Lung (tissue), 12 donors: Measurements from ENCODE around the gene ADTRP. TPM values are rescaled to one million over a fixed set of nuclear protein-coding genes. Genes with fewer than 3 reads are reported as not detected.

ENCODE experiments used
- ATAC-seq: fragments of 200-7000 bp; cut with Tn5 transposase; one replicate; pipeline ENCODE4 v1.9.1; 2020; ENCODE audit warnings: moderate number of reproducible peaks; ENCODE audit not compliant: insufficient read depth, low FRiP score
- DNase-seq, 3 donors: peaks; one replicate each; pipeline ENCODE4 v3.0.0-alpha.2; 2013 to 2017
- H3K27ac ChIP-seq, 2 donors: one replicate each; pipeline ENCODE4 v1.5.1; 2013; ENCODE audit warnings: mild to moderate bottlenecking in 2 of 2, moderate library complexity in 2 of 2, control low read depth in 1 of 2, inconsistent platforms in 1 of 2, low read depth in 1 of 2, low read length in 1 of 2
- H3K27me3 ChIP-seq, 3 donors: one replicate each; pipeline ENCODE4 v1.5.1; 2013; ENCODE audit warnings: low read length in 2 of 3; ENCODE audit not compliant: control insufficient read depth in 3 of 3, insufficient read depth in 3 of 3
- H3K36me3 ChIP-seq, 4 donors: one replicate each; pipeline ENCODE4 v1.5.1; 2013; ENCODE audit warnings: low read length in 4 of 4, mild to moderate bottlenecking in 1 of 4, moderate library complexity in 1 of 4; ENCODE audit not compliant: control insufficient read depth in 4 of 4, insufficient read depth in 4 of 4
- H3K4me1 ChIP-seq, 5 donors: one replicate each; pipeline ENCODE4 v1.5.1; 2013; ENCODE audit warnings: low read length in 5 of 5, mild to moderate bottlenecking in 2 of 5, moderate library complexity in 1 of 5; ENCODE audit not compliant: control insufficient read depth in 5 of 5, insufficient read depth in 5 of 5
- H3K4me3 ChIP-seq: one replicate; pipeline ENCODE4 v1.5.1; 2013; ENCODE audit warnings: mild to moderate bottlenecking, control low read depth, moderate library complexity
- H3K9ac ChIP-seq, 2 donors: one replicate each; pipeline ENCODE4 v1.5.1; 2013; ENCODE audit warnings: low read length in 2 of 2, control low read depth in 1 of 2; ENCODE audit not compliant: insufficient read depth in 1 of 2
- H3K9me3 ChIP-seq, 4 donors: one replicate each; pipeline ENCODE4 v1.5.1; 2013; ENCODE audit warnings: low read length in 3 of 4, mild to moderate bottlenecking in 1 of 4, moderate library complexity in 1 of 4; ENCODE audit not compliant: control insufficient read depth in 4 of 4, insufficient read depth in 3 of 4
- CTCF ChIP-seq: IDR thresholded peaks from 2 replicates; pipeline ENCODE4 v1.5.1; 2012; ENCODE audit warnings: mild to moderate bottlenecking; ENCODE audit errors: control extremely low read depth, extremely low read depth
- WGBS, 2 donors: extraction: QIAGEN DNeasy Blood & Tissue Kit; methylation state at CpG; one replicate each; pipeline ENCODE4 v1.1.7; 2013; 5-methylcytosine and 5-hydroxymethylcytosine counted together
- polyA plus RNA-seq, 2 donors: library from polyadenylated mRNA; stranded (reverse); fragments of 200-250 nt; gene quantifications; one replicate each; pipeline ENCODE4 v1.2.1, GENCODE V29; 2013
- total RNA-seq, 2 donors: library from RNA; depleted of rRNA in 1 of 2; stranded (reverse); fragments of >200 nt in 1 of 2; gene quantifications; one replicate each; pipeline ENCODE4 v1.2.1, GENCODE V29; 2014 to 2021
- donor health status: control.
- donor health status: control.
- donor health status: Bipolar disorder and iron deficiency.
- donor health status: healthy.
- donor health status: DM: yes; HTN: yes; CAD: no.

The ADTRP gene
- total and polyA plus RNA-seq, 4 donors: 3.9 to 8.0 (median 5.7) TPM

GRCh38 chr6:11767458-11767857 lies 11.1 kb downstream of the ADTRP start:
- ATAC-seq (no peak), DNase-seq (no peak)
- Histone ChIP-seq H3K27ac (no peak overlapping the region), H3K9ac (no peak overlapping the region), H3K4me1 (peaks cover 2 to 31% (median 11%) of the 10 kb centered on the region in 5 donors), H3K27me3 (no peaks in the 10 kb centered on the region), H3K4me3 (no peak overlapping the region), H3K9me3 (no peaks in the 10 kb centered on the region), H3K36me3 (no peaks in the 10 kb centered on the region)
- WGBS, 2 donors: 90 to 91% methylated on average over 2 of the region's 2 CpGs
- TF ChIP-seq CTCF: no peak

- no peaks in the 10 kb centered on the region for H3K36me3 ChIP-seq
- no peak overlapping the region for H3K9ac ChIP-seq
- H3K4me1 ChIP-seq: peaks cover 2 to 37% (median 11%) of the 10 kb centered on the region in 5 donors
- WGBS, 2 donors: 63 to 81% methylated on average over 8 of the region's 8 CpGs
- no peak overlapping the region for H3K4me3 ChIP-seq
- H3K27me3 ChIP-seq: no peaks in the 10 kb centered on the region
- H3K27ac ChIP-seq: peak overlapping the region in 1 of 2 donors; percentile 65
- DNase-seq (peak in 1 of 3 donors; percentile 40), ATAC-seq (peak; percentile 77)
- H3K9me3 ChIP-seq: no peaks in the 10 kb centered on the region
- TF ChIP-seq CTCF: no peak
Observed at GRCh38 chr6:11766589-11767450, 11.8 kb downstream of the ADTRP start.

GRCh38 chr6:11766043-11766442 lies 12.6 kb downstream of the ADTRP start:
- DNase-seq: no peak
- 68 to 86% methylated on average over 2 of the region's 2 CpGs for WGBS, 2 donors

More at GRCh38 chr6:11766043-11766442, 12.6 kb downstream of the ADTRP start:
- no peak for ATAC-seq
- no peaks in the 10 kb centered on the region for H3K27me3 ChIP-seq
- peaks cover 2 to 37% (median 11%) of the 10 kb centered on the region in 5 donors for H3K4me1 ChIP-seq
- TF ChIP-seq CTCF: no peak
- no peak overlapping the region for H3K4me3 ChIP-seq
- no peaks in the 10 kb centered on the region for H3K9me3 ChIP-seq
- no peak overlapping the region for H3K27ac ChIP-seq
- no peaks in the 10 kb centered on the region for H3K36me3 ChIP-seq
- no peak overlapping the region for H3K9ac ChIP-seq
